NB4 (cell line): ENCODE data around the gene GRID2.

Experiments
- CTCF ChIP-seq: IDR thresholded peaks from one replicate; pipeline ENCODE4 v1.5.1; 2012; ENCODE audit warnings: low read depth, low read length
- MAX ChIP-seq: IDR thresholded peaks from 2 replicates; pipeline ENCODE4 v1.6.1; 2011; ENCODE audit warnings: low read depth, low read length
- POLR2A ChIP-seq: IDR thresholded peaks from 2 replicates; pipeline ENCODE4 v1.6.1; 2011; ENCODE audit warnings: mild to moderate bottlenecking; ENCODE audit not compliant: insufficient read length; ENCODE audit errors: extremely low read depth

- no peak for TF ChIP-seq CTCF
- TF ChIP-seq MAX, result no peak
- TF ChIP-seq POLR2A, result no peak
These were observed 1023.6 kb downstream of the GRID2 start for GRCh38 chr4:93327346-93327745.
